ENCODE measurements around the gene SLC31A1. TPM values are rescaled to one million over a fixed set of nuclear protein-coding genes. Genes with fewer than 3 reads are reported as not detected.

Gene SLC31A1
- polyA plus RNA-seq, 1 experiment, result 25.7 TPM

- Histone ChIP-seq H3K27me3 (ENCODE audit: control insufficient read depth, insufficient read depth, low read length) (0 out of 2 replicates have a peak, but pooled peaks cover 1% of the 10 kb centered on the region), H3K4me3 (ENCODE audit: low read depth, low read length) (no peak overlapping the region), H3K36me3 (ENCODE audit: control insufficient read depth, insufficient read depth, low read length) (no peaks in the 10 kb centered on the region)
- no peak for DNase-seq (ENCODE audit: low read depth)
- ChIA-PET POLR2A (no interaction called here), CTCF (interaction anchor here (0.7 to 7.6 kb wide), 12 partner anchors 8 to 279 kb away, joined by 3 to 74 read pairs (median 4); partner anchors contain the start of genes ALAD, C9orf43, CDC26 and POLE3)
- peak; percentile 74 for TF ChIP-seq CTCF (IDR thresholded peaks at IDR 0.05; ENCODE audit: insufficient read depth, low read depth, low read length)
Measured at GRCh38 chr9:113309204-113309813, 88.0 kb downstream of the SLC31A1 start.

GRCh38 chr9:113310538-113310937 lies 89.2 kb downstream of the SLC31A1 start:
- H3K27me3 ChIP-seq (ENCODE audit: control insufficient read depth, insufficient read depth, low read length), result no peaks in the 10 kb centered on the region
- TF ChIP-seq CTCF (IDR thresholded peaks at IDR 0.05; ENCODE audit: insufficient read depth, low read depth, low read length), result no peak
- no peak for DNase-seq (ENCODE audit: low read depth)
- CTCF ChIA-PET, result interaction anchor here (0.5 to 7.6 kb wide), 7 partner anchors 12 to 100 kb away, joined by 3 to 74 read pairs (median 3); partner anchors contain the start of genes ALAD, C9orf43 and POLE3
- H3K4me3 ChIP-seq (ENCODE audit: low read depth, low read length), result no peak overlapping the region
- POLR2A ChIA-PET, result no interaction called here
- no peaks in the 10 kb centered on the region for H3K36me3 ChIP-seq (ENCODE audit: control insufficient read depth, insufficient read depth, low read length)

GRCh38 chr9:113311961-113312360 lies 90.6 kb downstream of the SLC31A1 start:
- DNase-seq (ENCODE audit: low read depth), result peak; percentile 31
- no peak for TF ChIP-seq CTCF (IDR thresholded peaks at IDR 0.05; ENCODE audit: insufficient read depth, low read depth, low read length)
- Histone ChIP-seq H3K4me3 (ENCODE audit: low read depth, low read length) (no peak overlapping the region), H3K36me3 (ENCODE audit: control insufficient read depth, insufficient read depth, low read length) (no peaks in the 10 kb centered on the region), H3K27me3 (ENCODE audit: control insufficient read depth, insufficient read depth, low read length) (no peaks in the 10 kb centered on the region)
- ChIA-PET POLR2A (interaction anchor here (0.9 to 1.1 kb wide), 3 partner anchors 42 to 98 kb away, joined by 3 to 4 read pairs (median 3); partner anchors contain the start of genes ALAD, C9orf43 and POLE3), CTCF (interaction anchor here (0.8 to 7.6 kb wide), 5 partner anchors 11 to 343 kb away, joined by 3 to 74 read pairs (median 3); partner anchors contain the start of gene ALAD)

GRCh38 chr9:113313261-113313660 lies 91.9 kb downstream of the SLC31A1 start:
- Histone ChIP-seq H3K4me3 (ENCODE audit: low read depth, low read length) (no peak overlapping the region), H3K27me3 (ENCODE audit: control insufficient read depth, insufficient read depth, low read length) (no peaks in the 10 kb centered on the region), H3K36me3 (ENCODE audit: control insufficient read depth, insufficient read depth, low read length) (no peaks in the 10 kb centered on the region)
- DNase-seq (ENCODE audit: low read depth), result no peak
- no peak for TF ChIP-seq CTCF (IDR thresholded peaks at IDR 0.05; ENCODE audit: insufficient read depth, low read depth, low read length)
- ChIA-PET CTCF (interaction anchor here (7.6 kb wide), 1 partner anchor 90 kb away, joined by 74 read pairs; the partner anchor contains the start of gene ALAD), POLR2A (no interaction called here)

Other genes with a start within 250 kb of the SLC31A1 start
- gene ZNF883, start 209.4 kb upstream of the SLC31A1 start, polyA plus RNA-seq (2011; rRNA removed), result 0.53 and 1.3 TPM in 2 replicates
- 0.25 and 0.82 TPM in 2 replicates for gene ZFP37, start 164.8 kb upstream of the SLC31A1 start, polyA plus RNA-seq (2011; rRNA removed)
- gene SLC31A2, start 70.5 kb upstream of the SLC31A1 start, polyA plus RNA-seq (2011; rRNA removed), result 8.7 and 10.7 TPM in 2 replicates
- gene FKBP15, start 267 bp upstream of the SLC31A1 start, polyA plus RNA-seq (2011; rRNA removed), result 29.2 and 45.0 TPM in 2 replicates
- 11.1 and 33.2 TPM in 2 replicates for gene CDC26, start 54.0 kb downstream of the SLC31A1 start, polyA plus RNA-seq (2011; rRNA removed)
- gene PRPF4, start 54.1 kb downstream of the SLC31A1 start, polyA plus RNA-seq (2011; rRNA removed), result 16.6 and 18.3 TPM in 2 replicates
- not detected in 2 replicates for gene RNF183, start 81.8 kb downstream of the SLC31A1 start, polyA plus RNA-seq (2011; rRNA removed)
- gene WDR31, start 118.7 kb downstream of the SLC31A1 start, polyA plus RNA-seq (2011; rRNA removed), result 1.6 and 2.0 TPM in 2 replicates
- not detected in 2 replicates for gene BSPRY, start 128.0 kb downstream of the SLC31A1 start, polyA plus RNA-seq (2011; rRNA removed)
- gene HDHD3, start 155.4 kb downstream of the SLC31A1 start, polyA plus RNA-seq (2011; rRNA removed), result 8.8 and 14.2 TPM in 2 replicates
- 9.2 and 9.5 TPM in 2 replicates for gene ALAD, start 179.7 kb downstream of the SLC31A1 start, polyA plus RNA-seq (2011; rRNA removed)
- 29.3 and 47.3 TPM in 2 replicates for gene POLE3, start 189.1 kb downstream of the SLC31A1 start, polyA plus RNA-seq (2011; rRNA removed)
- gene C9orf43, start 189.2 kb downstream of the SLC31A1 start, polyA plus RNA-seq (2011; rRNA removed), result 0.23 and 0.49 TPM in 2 replicates
- 50.1 and 66.4 TPM in 2 replicates for gene RGS3, start 242.2 kb downstream of the SLC31A1 start, polyA plus RNA-seq (2011; rRNA removed)

Measured in BJ (cell line).